GM12878 (cell line): Measurements from ENCODE around the gene ZNF33B. TPM values are rescaled to one million over a fixed set of nuclear protein-coding genes. Genes with fewer than 3 reads are reported as not detected.

Source experiments
- ATAC-seq: fragments of 200-7000 bp; cut with Tn5 transposase; 3 replicates; pipeline ENCODE4 v1.9.1; 2020; ENCODE audit warnings: mild to moderate bottlenecking, moderate library complexity
- BruUV-seq: library from RNA; stranded (reverse); fragments of 400-500 nt; replicated peaks from 2 replicates; lab custom pipeline; 2021; lab: Mats Ljungman, UMichigan
- CTCF ChIA-PET: fragments of 300-600 bp; sonication (Branson Sonifier 250); formaldehyde crosslinking; extraction: SDS; loops from one replicate; lab custom pipeline; 2021; ENCODE audit warnings: inconsistent platforms; lab: Yijun Ruan, JAX
- POLR2A ChIA-PET: fragments of 350-600 bp; formaldehyde crosslinking; extraction: SDS; loops from one replicate; lab custom pipeline; 2021; ENCODE audit warnings: inconsistent platforms; lab: Charles Lee
- RAD21 ChIA-PET: fragments of 300-600 bp; sonication (Branson Sonifier 250); formaldehyde crosslinking; loops from one replicate; lab custom pipeline; 2023; ENCODE audit warnings: antibody characterized with exemption; ENCODE audit not compliant: unreplicated experiment; lab: Charles Lee
- SMC1A ChIA-PET: fragments of 300-600 bp; sonication (Branson Sonifier 250); formaldehyde crosslinking; loops from one replicate; lab custom pipeline; 2023; ENCODE audit not compliant: unreplicated experiment, uncharacterized antibody; lab: Charles Lee
- DNase-seq: peaks from one replicate; pipeline ENCODE4 v3.0.0-alpha.2; 2011; ENCODE audit warnings: low read depth, low spot score
- FAIRE-seq: peaks from 3 replicates; lab custom pipeline; 2011; peaks lifted over from hg19 to GRCh38; lab: Jason Lieb, UNC
- H2AFZ ChIP-seq: 2 replicates; pipeline ENCODE4 v1.6.0; 2011; ENCODE audit warnings: low read depth, low read length, control low read depth; ENCODE audit not compliant: control insufficient read depth
- H3K27ac ChIP-seq: 2 replicates; pipeline ENCODE4 v1.5.1; 2011; ENCODE audit warnings: control low read depth; ENCODE audit not compliant: control insufficient read depth, insufficient read depth
- H3K27me3 ChIP-seq, 2 experiments: replicated peaks in 1 of 2; 2 replicates each; pipeline versions ENCODE4 v1.6.0 to v1.6.1; 2011; ENCODE audit warnings: low read length in 1 of 2; ENCODE audit not compliant: control insufficient read depth in 2 of 2, insufficient read depth in 2 of 2
- H3K36me3 ChIP-seq, 2 experiments: 2 replicates each; pipeline ENCODE4 v1.5.1; 2011; ENCODE audit warnings: low read length in 1 of 2; ENCODE audit not compliant: control insufficient read depth in 2 of 2, insufficient read depth in 2 of 2
- H3K4me1 ChIP-seq: 2 replicates; pipeline ENCODE4 v1.6.1; 2011; ENCODE audit warnings: mild to moderate bottlenecking, low read length, moderate library complexity, mixed read lengths; ENCODE audit not compliant: control insufficient read depth, insufficient read depth
- H3K4me2 ChIP-seq: 2 replicates; pipeline ENCODE4 v1.6.0; 2011; ENCODE audit warnings: control low read depth; ENCODE audit not compliant: control insufficient read depth, insufficient read depth
- H3K4me3 ChIP-seq: fragments of 200-600 bp; sonication (generic); 2 replicates; pipeline ENCODE4 v1.5.1; 2016
- H3K79me2 ChIP-seq: 2 replicates; pipeline ENCODE4 v1.6.0; 2011; ENCODE audit warnings: low read length; ENCODE audit not compliant: control insufficient read depth, insufficient read depth
- H3K9ac ChIP-seq: 2 replicates; pipeline ENCODE4 v1.8.0; 2011; ENCODE audit warnings: low read length, control low read depth, mixed read lengths; ENCODE audit not compliant: control insufficient read depth, insufficient read depth
- H3K9me3 ChIP-seq: replicated peaks from 3 replicates; pipeline ENCODE4 v1.5.1; 2011; ENCODE audit warnings: mild to moderate bottlenecking, low read length; ENCODE audit not compliant: control insufficient read depth, insufficient read depth
- H4K20me1 ChIP-seq: 2 replicates; pipeline ENCODE4 v1.6.0; 2011; ENCODE audit not compliant: control insufficient read depth, insufficient read depth
- ATF2 ChIP-seq: IDR thresholded peaks from 2 replicates; pipeline ENCODE4 v1.6.1; 2012; ENCODE audit warnings: low read length, inconsistent platforms
- BRCA1 ChIP-seq: IDR thresholded peaks from 2 replicates; pipeline ENCODE4 v1.6.1; 2011; ENCODE audit warnings: low read depth, low read length, improper control_type of control experiment
- EED ChIP-seq: sonication (generic); IDR thresholded peaks from 2 replicates; pipeline ENCODE4 v1.6.1; 2016; ENCODE audit warnings: antibody characterized with exemption, low read depth
- ETV6 ChIP-seq, 2 experiments: fragments of 450-650 bp in 1 of 2; IDR thresholded peaks in 1 of 2; conservative IDR thresholded peaks in 1 of 2; 2 replicates each; pipeline ENCODE4 v1.6.1; 2014; ENCODE audit warnings: antibody characterized with exemption in 1 of 2, borderline replicate concordance in 1 of 2, low read depth in 1 of 2, mild to moderate bottlenecking in 1 of 2, moderate library complexity in 1 of 2
- HDAC6 ChIP-seq: fragments of 200-600 bp; sonication (generic); IDR thresholded peaks from one replicate; pipeline ENCODE4 v1.8.0; 2017; ENCODE audit warnings: antibody characterized with exemption; ENCODE audit not compliant: unreplicated experiment
- KDM1A ChIP-seq: fragments of 200-600 bp; sonication (generic); IDR thresholded peaks from 2 replicates; pipeline ENCODE4 v1.6.1; 2016; ENCODE audit warnings: borderline replicate concordance
- KLF5 ChIP-seq: fragments of 450-650 bp; IDR thresholded peaks from 2 replicates; pipeline ENCODE4 v1.6.1; 2014; ENCODE audit warnings: mild to moderate bottlenecking; ENCODE audit not compliant: partially characterized antibody
- NFIC ChIP-seq: IDR thresholded peaks from 2 replicates; pipeline ENCODE4 v1.6.1; 2012; ENCODE audit warnings: low read depth, mild to moderate bottlenecking, inconsistent platforms, low read length, moderate library complexity
- NFYA ChIP-seq: IDR thresholded peaks from 2 replicates; pipeline ENCODE4 v1.6.1; 2011; ENCODE audit warnings: low read depth, mild to moderate bottlenecking, low read length, improper control_type of control experiment, borderline replicate concordance
- NKRF ChIP-seq: fragments of 450-650 bp; conservative IDR thresholded peaks from 2 replicates; pipeline ENCODE4 v1.6.1; 2017; ENCODE audit warnings: mild to moderate bottlenecking, moderate library complexity
- NR2C1 ChIP-seq: fragments of 450-650 bp; IDR thresholded peaks from 2 replicates; pipeline ENCODE4 v1.6.1; 2017; ENCODE audit warnings: antibody characterized with exemption, mild to moderate bottlenecking, moderate library complexity
- PML ChIP-seq: IDR thresholded peaks from 2 replicates; pipeline ENCODE4 v1.6.1; 2012; ENCODE audit warnings: low read length, inconsistent platforms
- RBBP5 ChIP-seq: fragments of 200-600 bp; sonication (generic); conservative IDR thresholded peaks from 2 replicates; pipeline ENCODE4 v1.6.1; 2016
- SPI1 ChIP-seq: IDR thresholded peaks from 2 replicates; pipeline ENCODE4 v1.6.1; 2011; ENCODE audit warnings: low read depth, mild to moderate bottlenecking, low read length, moderate library complexity, borderline replicate concordance; ENCODE audit not compliant: insufficient read depth
- SRF ChIP-seq, 2 experiments: IDR thresholded peaks; 2 replicates each; pipeline ENCODE4 v1.6.1; 2011; ENCODE audit warnings: low read depth in 2 of 2, low read length in 2 of 2, mild to moderate bottlenecking in 1 of 2, moderate library complexity in 1 of 2
- TARDBP ChIP-seq: IDR thresholded peaks from 2 replicates; pipeline ENCODE4 v1.6.1; 2016; ENCODE audit warnings: borderline replicate concordance
- USF2 ChIP-seq: IDR thresholded peaks from 2 replicates; pipeline ENCODE4 v1.6.1; 2011; ENCODE audit warnings: low read depth, low read length, improper control_type of control experiment, borderline replicate concordance
- ZNF274 ChIP-seq: IDR thresholded peaks from one replicate; pipeline ENCODE4 v1.8.0; 2011; ENCODE audit not compliant: insufficient read length, insufficient read depth
- ZZZ3 ChIP-seq: IDR thresholded peaks from 2 replicates; pipeline ENCODE4 v1.6.1; 2011; ENCODE audit warnings: low read depth; ENCODE audit not compliant: control insufficient read depth, insufficient read length
- WGBS: methylation state at CpG from one replicate; pipeline ENCODE4 v1.1.6; 2016; ENCODE audit warnings: low lambda C conversion rate; ENCODE audit not compliant: insufficient replicate concordance, insufficient coverage; ENCODE audit errors: missing lambda C conversion rate; 5-methylcytosine and 5-hydroxymethylcytosine counted together
- in situ Hi-C: fragments of 300-500 bp; cut with MboI; formaldehyde crosslinking; loops from 9 replicates; pipeline ENCODE4 v1.14.3; 2018; ENCODE audit warnings: mixed read lengths
- intact Hi-C: fragments of 100-400 bp; cut with micrococcal nuclease; formaldehyde crosslinking; loops from one replicate; pipeline ENCODE4 v1.14.2; 2022; ENCODE audit not compliant: unreplicated experiment
- polyA plus RNA-seq, 11 experiments: library from polyadenylated mRNA; depleted of rRNA in 4 of 11; unstranded in 6 of 11; stranded (reverse) in 5 of 11; fragments of >200 nt; fragmentation: Nextera tagmentation in 4 of 11; fragmentation: Illumina TruSeq in 1 of 11; extraction: Ambion mirVana in 4 of 11; extraction: Trizol in 1 of 11; gene quantifications; 1 replicate in 1 of 11; 2 replicates in 10 of 11; pipeline versions ENCODE4 v1.2.1 to v1.2.3, GENCODE V29; 2011 to 2016; ENCODE audit warnings: inconsistent platforms in 2 of 11, missing spikeins in 2 of 11, low read depth in 1 of 11
- total RNA-seq, 4 experiments: library from RNA; depleted of rRNA in 3 of 4; stranded (reverse); fragments of >200 nt in 3 of 4; fragmentation: Illumina TruSeq in 1 of 4; extraction: Trizol in 1 of 4; gene quantifications; 2 replicates each; pipeline versions ENCODE4 v1.2.1 to v1.2.3, GENCODE V29; 2013 to 2021

Gene ZNF33B
- total and polyA plus RNA-seq, 10 of the 15 experiments (the other 5 are each of a cell fraction or from before 2014, with no cell fraction given): 5.3 to 19.7 (median 9.3) TPM

GRCh38 chr10:42648512-42648911, 10.1 kb upstream of the ZNF33B start:
- ChIA-PET RAD21 (no interaction called here), SMC1A (no interaction called here), CTCF (no interaction called here), POLR2A (no interaction called here)
- TF ChIP-seq BRCA1 (no peak), NKRF (no peak), SRF (IDR thresholded peaks at IDR 0.05; ENCODE audit: low read depth in 2 of 2, low read length in 2 of 2) (no peak), NR2C1 (no peak), ETV6 (conservative IDR thresholded peaks at IDR 0.05 in 1 of 2, IDR thresholded peaks at IDR 0.05 in 1 of 2; ENCODE audit: borderline replicate concordance in 1 of 2, low read depth in 1 of 2) (no peak), PML (no peak), USF2 (no peak), NFYA (no peak), TARDBP (no peak), EED (no peak), ATF2 (no peak), NFIC (no peak), RBBP5 (no peak), HDAC6 (no peak), KLF5 (no peak), ZNF274 (no peak), SPI1 (no peak), KDM1A (no peak), ZZZ3 (no peak)
- Histone ChIP-seq H3K4me1 (no peaks in the 10 kb centered on the region; the same call in 1 of the 2 replicates), H3K4me2 (no peak overlapping the region), H3K9ac (no peak overlapping the region), H4K20me1 (no peaks in the 10 kb centered on the region), H3K79me2 (no peaks in the 10 kb centered on the region), H3K4me3 (no peak overlapping the region), H3K36me3 (no peaks in the 10 kb centered on the region), H3K9me3 (no peaks in the 10 kb centered on the region), H3K27ac (no peak overlapping the region), H3K27me3 (no peaks in the 10 kb centered on the region), H2AFZ (no peak overlapping the region)
- BruUV-seq: no TSS peak
- ATAC-seq (no peak), FAIRE-seq (no peak), DNase-seq (no peak)
- 0% methylated on average over 2 of the region's 2 CpGs for WGBS
- in situ Hi-C loops: loop anchor here (25.0 kb wide), 2 partner anchors 489 to 764 kb away; partner anchors contain the start of genes CSGALNACT2 and HNRNPF
- intact Hi-C loops: no loop called here
